ENCODE data around the gene TCERG1.

The TCERG1 gene

DNA sequence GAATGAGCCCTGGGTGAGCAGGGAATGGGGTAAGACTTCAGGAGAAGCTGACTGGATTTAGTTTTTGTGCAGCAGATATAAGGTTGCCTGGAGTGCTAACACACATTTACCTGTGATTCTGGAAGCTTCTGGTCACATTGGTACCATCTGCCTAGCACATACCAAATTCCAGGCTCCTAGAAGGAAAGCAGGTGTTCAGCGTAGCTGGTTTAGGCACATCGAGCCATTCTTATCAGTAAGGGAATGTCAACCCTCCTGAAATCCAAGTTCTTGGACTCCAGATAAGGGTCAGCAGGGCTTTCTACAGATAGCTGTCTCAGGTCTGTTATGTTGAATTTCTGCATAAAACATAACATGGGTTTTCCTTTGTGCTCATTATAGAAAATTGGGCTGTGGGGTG is 10.3 kb downstream of the TCERG1 start:
- no peak for DNase-seq (ENCODE audit: low spot score)

DNA sequence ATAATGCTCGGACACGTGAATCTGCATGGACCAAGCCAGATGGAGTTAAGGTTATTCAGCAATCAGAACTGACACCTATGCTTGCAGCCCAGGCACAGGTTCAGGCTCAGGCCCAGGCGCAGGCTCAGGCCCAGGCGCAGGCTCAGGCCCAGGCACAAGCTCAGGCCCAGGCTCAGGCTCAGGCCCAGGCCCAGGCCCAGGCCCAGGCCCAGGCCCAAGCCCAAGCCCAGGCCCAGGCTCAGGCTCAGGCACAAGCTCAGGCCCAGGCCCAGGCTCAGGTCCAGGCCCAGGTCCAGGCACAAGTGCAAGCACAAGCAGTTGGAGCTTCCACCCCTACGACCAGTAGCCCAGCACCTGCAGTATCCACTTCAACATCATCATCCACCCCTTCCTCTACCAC is 11.8 kb downstream of the TCERG1 start:
- no peak for DNase-seq (ENCODE audit: low spot score)

DNA sequence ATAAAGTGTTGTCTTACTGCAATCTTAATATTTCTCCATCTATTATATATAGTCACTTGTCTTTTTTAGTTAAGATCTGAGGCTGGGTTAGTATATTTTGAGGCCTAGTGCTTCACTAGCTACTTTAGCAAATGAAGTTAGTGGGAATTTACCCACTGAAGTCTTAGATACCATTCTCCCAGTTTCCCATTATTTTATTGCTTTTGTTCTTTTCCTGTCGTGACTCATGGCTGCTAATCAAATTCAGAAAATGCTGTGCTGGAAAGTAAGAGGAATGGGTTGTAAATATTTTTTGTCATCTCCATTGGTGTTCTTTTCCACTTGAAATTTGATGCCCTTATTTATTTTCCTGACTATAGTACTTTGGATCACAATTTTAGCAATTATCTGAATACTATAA is 14.2 kb downstream of the TCERG1 start:
- no peak for DNase-seq (ENCODE audit: low spot score)

DNA sequence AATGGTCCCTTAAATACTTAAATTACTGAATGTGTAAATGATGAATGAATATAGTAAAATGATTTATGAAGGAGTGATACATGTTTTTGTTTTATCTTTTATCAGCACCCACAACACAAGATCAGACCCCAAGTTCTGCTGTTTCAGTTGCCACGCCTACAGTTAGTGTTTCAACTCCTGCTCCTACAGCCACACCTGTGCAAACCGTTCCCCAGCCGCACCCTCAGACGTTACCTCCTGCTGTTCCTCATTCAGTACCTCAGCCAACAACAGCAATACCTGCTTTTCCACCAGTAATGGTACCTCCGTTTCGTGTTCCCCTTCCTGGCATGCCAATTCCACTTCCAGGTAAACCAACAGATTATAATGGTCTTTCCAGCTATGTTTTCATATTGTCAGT is 16.3 kb downstream of the TCERG1 start:
- no peak for DNase-seq (ENCODE audit: low spot score)

DNA sequence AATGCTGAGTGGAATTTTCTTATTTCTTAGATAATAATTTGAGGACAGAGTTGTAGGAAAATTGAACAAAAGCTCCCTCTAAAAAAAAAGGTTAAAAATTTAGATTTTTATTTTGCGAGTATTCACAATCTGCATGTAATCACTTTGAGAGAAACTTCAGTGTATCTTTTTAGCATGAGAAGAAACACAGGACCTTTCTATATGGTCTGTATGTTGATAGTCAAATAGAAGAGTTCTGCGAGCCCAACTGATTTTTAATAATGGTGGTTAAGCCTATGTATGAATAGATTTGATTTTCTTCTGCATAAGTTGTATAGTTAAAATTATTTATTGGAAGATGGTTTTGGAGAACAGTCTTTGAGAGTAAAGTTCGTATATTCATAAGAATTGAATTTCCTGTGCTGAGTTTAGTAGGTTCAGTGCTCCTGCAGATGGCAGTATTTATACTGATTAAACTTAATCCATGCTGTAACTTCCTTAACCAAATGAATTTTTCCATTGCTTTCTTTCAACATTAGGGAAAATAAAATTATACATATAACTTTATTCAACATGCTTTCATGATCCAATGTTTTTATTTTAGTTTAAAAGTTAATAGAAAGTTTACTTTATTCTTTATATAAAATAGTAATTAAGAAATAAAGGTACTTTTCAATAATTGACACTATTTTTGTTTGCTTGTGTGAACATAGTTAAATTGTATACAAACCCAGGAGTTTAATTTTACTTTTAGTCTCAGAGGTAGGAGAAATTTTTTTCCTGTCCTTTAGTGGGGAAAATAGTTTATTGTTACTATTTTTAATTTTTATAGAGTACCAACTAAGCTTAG is 19.6 kb downstream of the TCERG1 start:
- no peak for DNase-seq (ENCODE audit: low spot score)

DNA sequence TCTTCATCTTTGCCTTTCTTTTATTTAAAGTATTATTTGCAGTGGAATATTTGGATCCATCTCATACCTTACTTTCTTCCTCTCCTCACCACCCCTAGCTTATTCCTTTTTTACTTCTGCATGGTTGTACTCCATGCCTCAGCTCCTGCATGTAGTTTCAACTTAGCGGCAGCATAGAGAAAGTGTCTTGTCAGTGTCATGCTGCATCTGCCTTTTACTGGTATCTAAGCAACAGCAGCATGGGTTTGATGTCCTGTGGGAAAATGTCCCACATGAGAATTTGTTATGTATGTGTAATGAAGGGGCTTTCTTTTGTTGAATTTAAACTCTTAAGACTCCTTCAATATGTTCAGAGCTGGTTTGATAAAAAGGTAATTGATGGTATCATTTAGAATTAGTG is 20.6 kb downstream of the TCERG1 start:
- no peak for DNase-seq (ENCODE audit: low spot score)

DNA sequence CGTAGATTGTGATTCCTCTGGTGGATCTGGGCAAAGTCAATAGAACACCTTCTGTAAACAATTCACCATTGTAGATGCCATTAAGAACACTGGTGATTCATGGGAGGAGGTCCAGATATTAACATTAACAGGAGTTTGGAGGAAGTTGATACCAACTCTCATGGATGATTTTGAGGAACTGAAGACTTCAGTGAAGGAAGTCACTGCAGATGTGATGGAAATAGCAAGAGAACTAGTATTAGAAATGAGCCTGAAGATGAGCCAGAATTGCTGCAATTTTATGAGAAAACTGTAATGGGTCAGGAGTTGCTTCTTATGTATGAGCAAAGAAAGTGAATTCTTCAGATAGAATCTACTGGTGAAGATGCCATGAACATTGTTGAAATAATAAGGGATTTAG is 26.9 kb downstream of the TCERG1 start:
- no peak for DNase-seq (ENCODE audit: low spot score)

DNA sequence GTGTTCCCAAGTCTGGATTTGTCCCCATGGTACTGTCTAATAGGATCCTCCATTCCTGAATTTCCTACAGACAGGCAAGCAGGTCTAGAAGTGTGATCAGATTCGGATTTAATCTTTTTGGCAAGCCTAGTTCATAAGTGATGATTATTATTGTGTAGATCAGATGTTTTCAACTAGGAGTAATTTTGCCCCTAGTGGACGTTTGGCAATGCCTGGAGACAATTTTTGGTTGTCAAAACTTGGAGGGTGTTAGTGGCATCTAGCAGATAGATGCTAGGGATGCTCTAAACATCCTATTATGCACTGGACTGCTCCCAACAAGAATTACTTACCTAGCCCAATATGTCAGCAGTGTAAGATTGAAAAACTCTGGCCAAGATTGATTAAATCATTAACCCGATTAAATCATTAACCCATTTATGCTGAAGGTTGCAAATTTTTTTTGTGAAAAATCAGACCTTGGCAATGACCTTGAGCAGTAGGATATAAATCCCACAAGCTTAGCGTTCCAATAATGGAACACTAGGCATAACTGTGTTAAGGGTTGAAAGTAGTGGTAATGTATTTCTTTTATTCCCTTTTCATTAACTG is 28.2 kb downstream of the TCERG1 start:
- DNase-seq (ENCODE audit: low spot score) = no peak

DNA sequence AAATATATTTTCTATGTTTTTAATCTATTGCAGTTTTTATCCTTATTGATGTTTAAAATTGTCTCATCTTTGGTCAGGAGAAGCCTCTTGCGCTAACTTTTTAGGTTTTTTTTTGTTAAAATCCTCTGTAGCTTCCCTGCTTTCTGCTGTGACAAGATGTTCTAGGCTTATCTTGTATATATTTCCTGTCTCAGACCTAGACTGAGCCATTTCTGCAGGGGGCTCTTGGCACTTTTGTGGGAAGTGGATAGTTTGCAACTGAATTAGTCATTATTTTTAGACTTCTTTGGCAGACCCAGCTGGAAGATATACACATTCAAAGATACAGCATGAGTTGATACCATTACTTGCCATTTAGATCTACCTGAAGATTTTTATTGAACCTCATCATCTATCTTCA is 28.8 kb downstream of the TCERG1 start:
- DNase-seq (ENCODE audit: low spot score) = no peak

DNA sequence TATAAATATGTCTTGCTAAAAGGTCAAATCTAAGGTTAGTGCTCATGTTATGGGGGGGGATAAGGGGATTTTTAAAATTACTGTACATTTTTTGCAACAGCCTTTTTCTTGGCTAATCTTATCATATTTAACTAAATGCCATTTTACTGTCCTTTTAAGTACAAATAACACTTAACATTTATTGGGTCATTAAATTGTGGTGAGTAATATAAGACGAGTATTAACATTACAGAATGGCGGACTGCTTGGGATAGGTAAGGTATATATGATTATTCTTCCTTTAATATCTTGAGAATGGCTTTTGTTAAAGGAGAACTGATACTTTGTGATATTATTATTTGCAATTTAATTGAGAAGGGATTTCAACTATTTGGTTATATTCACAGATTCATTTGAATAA is 35.6 kb downstream of the TCERG1 start:
- DNase-seq (ENCODE audit: low spot score) = no peak

DNA sequence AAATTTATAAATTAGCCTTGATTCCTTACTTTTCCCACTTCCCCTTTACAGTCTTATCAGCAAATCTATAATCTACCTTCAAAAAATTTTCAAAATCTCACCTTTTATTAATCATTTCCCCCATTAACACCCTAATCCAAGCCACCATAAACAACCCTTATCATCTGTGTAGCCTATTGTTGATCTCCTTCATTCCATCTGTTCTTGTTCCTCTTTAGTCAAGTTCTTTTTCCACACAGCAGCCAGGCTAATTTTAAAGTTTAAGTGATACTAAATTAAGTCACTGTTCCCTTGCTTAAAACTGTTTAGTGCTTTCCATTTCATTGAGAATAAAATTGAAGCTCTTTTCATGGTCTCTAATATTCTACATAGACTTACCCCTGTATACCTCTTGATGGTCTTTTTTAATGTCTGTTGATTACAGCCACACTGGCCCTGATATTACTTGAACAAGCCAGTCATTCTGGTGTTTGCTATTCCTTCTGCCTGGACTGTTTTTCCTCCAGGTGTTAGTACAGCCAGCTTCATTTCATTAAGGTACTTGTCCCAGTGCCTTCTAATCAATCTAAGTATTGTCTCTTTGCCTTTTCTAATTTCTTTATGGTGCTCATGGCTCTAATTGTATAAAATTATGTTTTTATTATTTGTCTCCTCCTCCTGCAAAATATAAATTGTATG is 37.7 kb downstream of the TCERG1 start:
- no peak for DNase-seq (ENCODE audit: low spot score)

DNA sequence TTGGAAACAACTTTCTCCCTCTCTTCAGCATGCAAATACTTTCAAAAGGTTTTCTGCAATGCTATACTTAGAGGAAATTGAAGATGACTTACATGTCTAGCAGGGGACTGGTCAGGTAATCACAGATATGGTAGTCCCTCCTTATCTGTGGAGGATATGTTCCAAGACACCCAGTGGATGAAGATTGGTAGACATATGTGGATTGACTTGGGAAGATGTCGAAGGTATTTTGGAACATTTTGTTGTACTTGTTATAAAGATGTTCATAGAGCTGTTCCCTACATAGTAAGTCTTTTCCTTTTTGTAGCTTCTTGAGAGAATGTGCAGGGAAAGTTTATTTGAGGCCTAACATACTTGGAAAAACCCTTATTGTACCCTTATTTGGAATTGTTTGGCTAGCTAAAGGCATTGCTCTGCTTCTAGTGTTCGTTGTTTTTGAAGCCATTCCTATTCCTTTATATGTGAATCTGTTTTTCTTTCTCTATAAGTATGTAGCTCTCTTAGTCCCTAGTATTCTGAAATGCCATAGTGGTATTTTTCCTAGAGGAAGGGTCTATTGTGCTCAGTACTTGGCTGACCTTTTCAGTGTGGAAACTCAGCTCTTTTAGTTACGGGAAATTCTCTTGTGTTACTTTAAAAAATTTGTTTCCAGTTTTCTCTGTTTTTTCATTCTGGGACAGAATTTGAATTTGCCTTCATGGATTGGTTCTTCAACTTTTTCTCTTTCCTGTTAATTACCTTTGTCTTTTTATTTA is 43.1 kb downstream of the TCERG1 start:
- DNase-seq (ENCODE audit: low spot score) = no peak

DNA sequence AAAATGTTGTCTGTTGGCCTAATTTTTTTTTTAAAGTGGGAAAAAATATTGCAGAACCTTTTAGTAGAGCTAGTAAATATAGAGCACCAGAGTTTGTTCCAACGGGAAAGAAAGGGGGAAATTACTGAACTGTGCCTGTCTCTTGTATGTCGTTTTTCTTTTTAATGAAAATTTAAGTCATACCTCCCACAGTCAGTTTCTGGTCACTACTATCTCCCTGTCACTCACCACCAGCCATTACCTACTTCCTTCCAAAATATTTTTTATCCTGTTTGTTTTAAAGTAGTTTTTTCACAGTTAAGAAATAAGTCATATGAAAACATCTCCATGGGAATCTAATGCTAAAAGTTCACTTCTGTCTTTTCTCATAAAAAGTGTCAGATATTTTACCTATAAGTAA is 47.5 kb downstream of the TCERG1 start:
- no peak for DNase-seq (ENCODE audit: low spot score)

DNA sequence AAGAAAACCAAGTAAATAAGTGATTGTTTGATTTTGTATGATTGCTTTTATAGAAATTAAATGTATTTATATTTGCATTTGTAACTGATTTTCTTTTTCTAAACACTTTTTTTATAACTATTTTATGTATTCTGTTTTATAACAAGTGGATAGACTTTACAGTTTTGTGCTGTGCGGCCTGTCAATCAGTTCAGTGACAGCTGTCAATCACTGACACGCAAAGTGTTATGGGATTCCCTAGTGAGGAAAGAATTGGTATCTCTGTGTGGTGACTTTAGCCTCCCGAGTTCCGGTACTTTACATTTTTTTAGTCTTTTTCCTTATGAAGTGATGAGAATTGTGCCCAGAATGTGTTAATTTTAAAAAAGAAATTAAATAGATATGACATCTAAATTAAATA is 52.5 kb downstream of the TCERG1 start:
- no peak for DNase-seq (ENCODE audit: low spot score)

DNA sequence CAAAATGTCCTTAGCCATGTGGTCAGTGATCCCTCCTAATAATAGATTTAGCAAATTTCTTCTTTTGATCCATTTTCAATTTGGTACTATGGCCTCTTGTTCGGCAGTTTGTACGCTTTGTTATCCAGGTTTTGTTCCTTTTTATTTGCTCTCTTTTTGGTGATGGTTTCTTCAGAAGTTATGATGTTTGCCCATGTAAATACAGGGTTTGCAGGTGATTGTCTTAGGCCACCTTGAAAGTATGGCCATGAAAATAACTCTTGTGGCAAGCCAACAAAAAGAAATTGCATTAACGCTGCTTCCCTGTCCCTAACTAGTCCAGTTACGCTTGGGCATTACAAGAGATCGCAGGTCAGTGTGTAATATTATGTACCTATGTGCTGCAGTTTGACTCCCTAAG is 60.3 kb downstream of the TCERG1 start:
- no peak for DNase-seq (ENCODE audit: low spot score)

DNA sequence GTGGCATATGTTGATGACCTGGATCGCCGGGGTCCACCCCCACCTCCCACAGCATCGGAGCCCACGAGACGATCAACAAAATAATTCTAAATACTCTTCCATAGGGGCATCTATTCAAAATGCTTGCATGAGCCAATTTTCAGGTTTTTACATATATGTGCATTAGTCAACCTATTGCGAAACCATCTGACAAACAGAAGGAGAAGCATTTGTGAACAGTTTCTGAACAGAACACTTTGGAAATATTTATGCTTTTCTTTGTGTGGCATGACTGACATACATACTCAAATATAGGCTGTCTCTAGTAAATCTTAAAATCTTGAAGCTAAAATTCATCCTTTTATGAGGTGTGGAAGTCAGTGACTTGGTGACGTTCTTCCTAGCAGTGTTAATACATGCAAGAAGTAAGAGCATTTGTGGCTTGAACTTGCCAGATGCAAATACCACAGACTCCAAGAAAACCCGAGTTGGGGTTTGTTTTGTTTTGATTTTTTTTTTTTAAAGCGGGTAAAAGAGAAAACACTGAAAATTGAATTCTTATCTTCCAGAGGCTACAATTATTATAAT is 63.5 kb downstream of the TCERG1 start:
- DNase-seq (ENCODE audit: low spot score) = no peak

DNA sequence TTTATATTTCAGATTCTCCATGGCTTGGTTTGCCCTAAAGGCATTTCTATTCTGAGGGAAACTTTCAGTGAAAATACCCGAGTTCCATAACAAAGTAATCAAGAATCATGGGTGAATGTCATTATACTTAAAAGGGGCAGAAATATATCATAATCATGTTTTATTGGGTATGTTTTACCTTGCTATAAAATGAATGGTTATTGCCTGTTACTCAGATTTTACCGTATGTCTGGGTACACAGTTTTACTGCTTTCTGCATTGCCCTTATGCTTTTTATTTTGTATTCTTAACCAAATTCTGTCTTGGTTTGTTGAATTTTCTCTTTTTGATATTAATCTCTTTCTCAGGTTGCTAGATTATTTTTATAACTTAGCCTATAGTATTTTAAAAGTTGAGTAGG is 66.3 kb downstream of the TCERG1 start:
- DNase-seq (ENCODE audit: low spot score) = no peak

DNA sequence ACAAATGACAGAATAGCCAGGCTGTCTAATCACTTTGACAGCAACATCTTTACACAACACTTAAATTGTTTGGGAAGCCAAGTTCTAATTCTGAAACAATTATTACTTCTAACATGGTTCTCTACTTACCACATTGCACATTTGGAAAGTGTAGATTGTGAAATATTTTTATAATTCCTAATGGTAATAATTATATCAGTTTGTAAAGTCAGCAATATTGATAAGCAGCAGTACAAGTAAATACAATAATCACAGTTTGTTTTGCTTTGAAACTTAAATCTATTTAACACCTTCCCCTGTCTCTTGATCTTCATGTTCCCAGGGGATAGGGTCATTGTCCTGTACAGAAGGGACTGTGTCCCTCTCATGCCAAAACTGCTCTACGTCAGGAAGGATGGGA is 67.4 kb downstream of the TCERG1 start:
- DNase-seq (ENCODE audit: low spot score) = no peak

DNA sequence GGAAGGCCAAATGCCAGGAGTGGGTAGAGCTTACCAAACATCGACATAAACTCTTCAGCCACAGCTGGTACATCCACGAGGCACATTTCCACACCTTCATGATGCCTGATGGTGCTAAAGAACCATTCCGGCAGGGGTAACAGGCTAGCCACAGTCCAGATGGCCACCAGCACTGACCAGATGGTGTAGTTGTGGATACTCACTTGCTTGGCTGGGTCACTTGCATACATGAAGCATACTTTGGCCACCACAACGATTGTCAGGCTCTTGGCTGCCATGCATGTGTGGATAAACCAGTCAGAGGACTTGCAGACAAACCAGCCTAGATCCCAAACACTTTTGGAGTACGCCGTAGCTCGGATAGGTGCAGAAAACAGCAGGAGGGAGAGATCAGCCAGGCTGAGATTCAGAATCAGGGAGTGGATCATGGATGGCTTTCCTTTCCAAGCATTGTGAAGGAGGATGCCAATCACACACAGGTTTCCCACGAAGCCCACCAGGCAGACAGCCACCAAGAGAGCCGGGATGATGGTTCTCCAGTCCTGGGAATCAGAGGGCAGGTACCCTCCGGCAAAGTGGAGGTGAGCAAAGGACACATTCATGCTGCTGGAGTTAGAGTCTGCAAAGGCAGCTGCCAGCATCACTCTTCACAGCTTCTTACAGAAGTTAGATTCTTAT is 68.5 kb downstream of the TCERG1 start:
- DNase-seq (ENCODE audit: low spot score) = no peak

DNA sequence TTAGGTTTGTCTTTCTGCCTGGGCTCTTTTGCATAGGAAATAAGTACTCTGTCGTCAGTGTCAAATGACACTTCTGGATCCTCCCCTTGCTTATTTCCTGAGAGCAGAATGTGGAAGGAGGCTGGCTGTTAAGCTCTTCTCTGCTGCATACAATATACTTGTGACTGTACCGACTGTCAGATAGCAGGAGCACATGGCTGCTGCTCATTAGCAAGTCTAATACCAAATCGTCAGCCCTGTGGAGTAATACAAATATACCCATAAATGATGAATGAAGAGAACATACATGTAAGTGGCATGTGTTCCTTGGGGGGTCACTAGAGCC is 69.0 kb downstream of the TCERG1 start, which contains the start of gene GPR151:
TSS of gene GPR151 (minus strand) at position 40 of the 325 bp plus-strand sequence. CDS start 77 bp downstream, outside the sequence.
- no peak for DNase-seq (ENCODE audit: low spot score)

DNA sequence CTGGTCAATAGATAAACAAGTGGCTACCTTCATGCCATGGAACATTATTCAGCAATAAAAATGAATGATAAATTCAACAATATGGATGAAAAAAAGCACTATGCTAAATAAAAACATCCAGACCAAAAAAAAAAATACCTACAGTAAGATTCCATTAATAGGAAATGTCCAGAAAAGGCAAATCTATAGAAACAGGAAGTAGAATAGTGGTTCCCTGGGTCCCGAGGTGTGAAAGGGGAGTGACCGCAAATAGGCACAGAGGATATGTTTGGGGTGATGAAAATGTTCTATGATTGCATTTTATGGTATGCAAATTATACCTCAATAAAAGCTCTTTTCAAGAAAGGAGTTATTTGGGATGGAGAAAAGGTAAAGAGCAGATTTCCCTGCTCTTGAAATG is 72.4 kb downstream of the TCERG1 start:
- no peak for DNase-seq (ENCODE audit: low spot score)

DNA sequence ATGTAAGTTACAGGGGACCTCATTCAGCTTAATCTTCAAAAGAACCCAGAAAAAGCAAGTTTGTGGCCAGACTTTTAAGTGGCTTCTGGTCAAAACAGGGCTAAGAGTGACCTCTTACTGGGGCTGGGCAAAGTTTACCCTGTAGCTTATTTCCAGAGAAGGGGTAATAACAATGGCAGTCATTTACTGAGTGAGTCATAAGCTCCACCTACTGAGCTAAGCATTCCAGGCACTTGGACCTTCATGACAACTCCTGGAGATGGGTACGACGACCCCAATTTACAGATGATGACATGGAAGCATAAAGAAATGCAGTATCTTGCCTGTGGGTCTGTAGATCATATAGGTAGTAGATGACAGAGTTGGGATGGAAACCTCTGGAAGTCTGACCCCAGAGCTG is 73.6 kb downstream of the TCERG1 start:
- DNase-seq (ENCODE audit: low spot score) = no peak

Data from left forelimb (tissue), 1 donor.